ENCODE data around the gene RHOXF1.
"Not testable (repeated sequence)": the region's sequence is repeated elsewhere in the genome, so short reads cannot be mapped to it uniquely, and the experiment has no call there.

RHOXF1 gene

GRCh38 chrX:120085553-120086185, 30.0 kb downstream of the RHOXF1 start:
- not testable (repeated sequence) for DNase-seq (ENCODE audit: low read depth)

DNA sequence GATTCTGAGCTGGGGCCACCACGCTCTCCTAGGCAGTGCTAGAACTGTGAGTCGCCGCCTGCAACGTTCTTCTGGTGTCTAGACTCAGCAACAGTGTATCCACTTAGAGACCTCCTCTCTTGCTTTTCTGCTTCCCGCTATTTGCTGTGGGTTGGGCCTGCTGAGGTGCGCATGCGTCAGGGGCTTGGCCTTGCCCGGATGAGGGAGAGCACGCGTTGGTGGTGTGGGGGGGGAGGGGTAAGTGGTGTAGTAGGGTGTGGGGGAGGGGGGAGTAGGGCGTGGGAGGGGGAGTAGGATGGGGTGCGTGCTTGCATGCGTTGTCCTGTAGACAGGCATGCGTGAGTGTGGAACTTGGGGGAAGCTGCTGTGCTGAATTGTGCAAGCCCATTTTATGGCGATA, 38.1 kb downstream of the RHOXF1 start, which contains the start of gene RHOXF2B:
TSS of gene RHOXF2B (minus strand) at position 101 of the 400 bp plus-strand sequence. CDS start 138 bp downstream, outside the sequence.
- not testable (repeated sequence) for DNase-seq (ENCODE audit: low read depth)

DNA sequence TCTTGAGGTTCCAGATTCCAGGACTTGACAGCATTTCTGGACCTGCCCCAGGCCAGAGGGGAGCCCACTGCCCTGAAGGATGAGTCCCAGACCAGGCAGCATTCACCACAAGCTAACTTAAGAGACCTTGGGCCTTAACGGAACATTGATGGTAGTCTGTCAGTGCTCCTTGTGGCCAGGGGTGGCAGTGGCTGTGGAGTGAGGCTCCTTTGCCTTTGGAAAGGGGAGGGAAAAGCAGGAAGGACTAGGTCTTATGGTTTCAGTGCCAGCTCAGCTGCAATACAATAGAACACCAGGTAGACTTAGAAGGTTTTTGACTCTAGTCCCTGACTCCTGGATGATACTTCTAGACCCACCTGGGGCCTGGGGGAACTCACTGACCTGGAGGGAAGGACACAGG, 49.5 kb downstream of the RHOXF1 start:
- DNase-seq (ENCODE audit: low read depth): not testable (repeated sequence)
